ENCODE results near the gene SYNGR3.
"Not testable (repeated sequence)": the region's sequence is repeated elsewhere in the genome, so short reads cannot be mapped to it uniquely, and the experiment has no call there.

The SYNGR3 gene

GRCh38 chr16:2028620-2029220 is 39.0 kb downstream of the SYNGR3 start:
- no peak for DNase-seq (ENCODE audit: low read depth, low spot score)

GRCh38 chr16:2029350-2029749 is 39.6 kb downstream of the SYNGR3 start:
- DNase-seq (ENCODE audit: low read depth, low spot score): no peak

- DNase-seq (ENCODE audit: low read depth, low spot score): no peak
These were observed 40.3 kb downstream of the SYNGR3 start for GRCh38 chr16:2030036-2030435.

- no peak for DNase-seq (ENCODE audit: low read depth, low spot score)
These were observed 41.4 kb downstream of the SYNGR3 start for GRCh38 chr16:2031081-2031577.

DNA sequence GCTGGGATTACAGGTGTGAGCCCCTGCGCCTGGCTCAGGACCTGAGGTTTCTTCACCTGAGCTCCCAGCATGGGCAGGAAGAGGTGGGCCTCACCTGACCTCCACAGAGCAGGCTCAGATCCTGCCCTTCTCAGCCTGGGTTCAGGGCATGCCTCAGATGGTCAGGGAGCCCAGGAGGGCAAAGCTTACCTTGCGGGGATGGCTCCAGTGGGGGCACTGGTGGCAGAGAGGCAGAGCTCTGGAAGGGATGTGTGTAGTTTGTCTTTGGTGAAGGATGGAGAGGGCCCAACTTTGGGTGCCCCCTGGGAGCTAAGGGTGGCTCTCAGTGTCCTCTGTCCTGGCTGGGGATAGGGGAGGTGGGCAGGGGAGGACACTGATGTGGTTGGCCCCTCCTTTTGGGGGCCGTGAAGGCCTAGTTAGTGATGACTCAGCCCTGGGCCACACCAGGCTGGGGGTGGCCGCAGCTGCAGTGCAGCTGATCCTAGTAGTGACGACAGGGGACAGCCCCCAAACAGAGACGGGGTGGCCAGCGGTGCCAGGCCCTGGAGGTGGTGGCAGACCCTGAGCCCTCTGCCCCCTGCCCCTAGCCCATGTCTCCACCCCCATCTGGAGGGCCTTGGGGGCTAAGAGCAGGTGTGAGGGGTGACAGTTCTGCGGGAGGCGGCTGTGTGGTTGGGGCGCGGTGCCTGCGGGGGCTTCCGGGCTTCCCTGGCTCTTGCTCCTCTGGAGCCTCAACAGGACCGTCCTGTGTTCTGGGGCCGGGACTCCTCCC is 42.7 kb downstream of the SYNGR3 start:
- no peak for DNase-seq (ENCODE audit: low read depth, low spot score)

- no peak for DNase-seq (ENCODE audit: low read depth, low spot score)
These were observed 43.5 kb downstream of the SYNGR3 start for GRCh38 chr16:2033057-2033908.

GRCh38 chr16:2033909-2034695 is 44.3 kb downstream of the SYNGR3 start:
- DNase-seq (ENCODE audit: low read depth, low spot score): not testable (repeated sequence)

GRCh38 chr16:2034696-2035430 is 45.1 kb downstream of the SYNGR3 start:
- no peak for DNase-seq (ENCODE audit: low read depth, low spot score)

DNA sequence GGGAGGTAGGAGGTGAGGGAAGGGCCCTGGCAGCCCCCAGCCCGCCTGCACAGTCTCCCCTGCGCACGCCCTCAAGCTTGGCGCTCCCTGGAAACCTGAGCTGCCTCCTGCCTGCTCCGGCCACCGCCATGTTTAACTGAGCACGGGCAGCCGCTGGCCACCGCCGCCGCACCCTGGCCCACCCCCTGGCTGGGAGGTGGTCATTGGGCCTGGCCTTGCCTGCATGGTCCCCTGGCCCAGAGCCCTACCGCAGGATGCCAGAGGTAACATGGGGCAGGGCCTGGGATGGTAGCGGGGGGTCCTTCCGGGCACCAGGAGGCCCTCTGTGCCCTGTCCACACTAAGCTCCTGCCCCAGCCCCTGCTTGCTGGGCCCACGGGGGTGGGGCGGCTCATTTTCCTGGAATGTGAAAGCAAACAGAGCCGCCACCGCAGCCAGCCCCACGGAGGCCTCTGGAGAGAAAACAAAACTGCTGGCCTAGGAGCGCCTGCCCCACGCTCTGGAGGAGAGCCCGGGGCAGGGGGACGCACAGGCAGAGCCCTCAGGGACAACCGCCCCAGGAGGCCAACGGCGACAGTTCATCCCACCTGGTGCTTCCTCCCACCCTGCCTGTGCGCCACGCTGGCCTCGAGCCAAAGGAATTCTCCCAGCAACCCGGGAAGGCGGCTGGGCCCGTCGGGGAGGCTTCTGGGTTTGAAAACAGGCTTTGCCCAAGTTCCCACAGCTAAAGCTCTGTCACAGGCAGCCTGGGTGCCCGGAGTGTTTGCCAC is 45.8 kb downstream of the SYNGR3 start:
- no peak for DNase-seq (ENCODE audit: low read depth, low spot score)

- no peak for DNase-seq (ENCODE audit: low read depth, low spot score)
These were observed 46.6 kb downstream of the SYNGR3 start for GRCh38 chr16:2036200-2036966.

- no peak for DNase-seq (ENCODE audit: low read depth, low spot score)
These were observed 47.3 kb downstream of the SYNGR3 start for GRCh38 chr16:2037115-2037514.

GRCh38 chr16:2037647-2038381 is 48.0 kb downstream of the SYNGR3 start:
- no peak for DNase-seq (ENCODE audit: low read depth, low spot score)

DNA sequence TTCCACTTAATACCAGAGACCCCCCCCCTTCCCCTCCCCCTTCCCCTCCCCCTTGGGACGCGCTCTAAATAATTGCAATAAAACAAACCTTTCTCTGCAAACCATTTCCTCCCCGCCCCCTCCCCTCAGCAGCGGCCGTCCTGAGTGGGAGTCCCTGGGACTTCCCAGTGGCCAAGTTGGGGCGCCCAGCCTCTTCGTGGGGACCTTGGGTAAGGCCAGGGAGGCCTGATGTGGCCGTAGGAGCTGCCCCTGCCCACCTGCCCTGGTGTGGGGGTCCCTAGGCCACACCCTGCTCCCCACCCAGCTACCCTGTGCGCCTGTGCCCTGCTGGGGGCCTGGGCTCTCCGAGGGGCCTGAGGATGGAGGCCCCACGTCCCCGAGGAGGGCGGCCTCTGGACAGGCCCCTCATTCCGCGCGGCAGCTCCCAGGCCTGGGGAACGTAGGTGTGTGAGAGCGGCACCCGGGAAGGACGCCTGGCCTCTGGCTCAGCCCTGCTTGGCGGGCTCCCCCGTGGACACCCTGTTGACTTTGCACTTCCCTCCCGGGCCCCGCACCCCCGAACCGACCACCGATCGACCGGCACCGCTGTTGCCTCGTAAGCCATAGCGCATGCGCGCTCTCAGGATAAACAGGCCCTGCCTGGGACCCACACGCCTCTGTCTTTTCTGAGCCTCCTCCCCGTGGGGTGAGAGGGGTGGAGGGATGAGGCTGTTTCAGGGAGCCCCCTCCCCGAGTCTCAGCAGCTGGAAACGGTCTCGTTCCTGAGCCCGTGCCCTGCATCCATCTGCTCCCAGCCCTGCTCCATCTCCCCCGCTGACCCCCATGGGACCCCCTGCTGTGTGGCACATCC is 48.8 kb downstream of the SYNGR3 start:
- DNase-seq (ENCODE audit: low read depth, low spot score): no peak

DNA sequence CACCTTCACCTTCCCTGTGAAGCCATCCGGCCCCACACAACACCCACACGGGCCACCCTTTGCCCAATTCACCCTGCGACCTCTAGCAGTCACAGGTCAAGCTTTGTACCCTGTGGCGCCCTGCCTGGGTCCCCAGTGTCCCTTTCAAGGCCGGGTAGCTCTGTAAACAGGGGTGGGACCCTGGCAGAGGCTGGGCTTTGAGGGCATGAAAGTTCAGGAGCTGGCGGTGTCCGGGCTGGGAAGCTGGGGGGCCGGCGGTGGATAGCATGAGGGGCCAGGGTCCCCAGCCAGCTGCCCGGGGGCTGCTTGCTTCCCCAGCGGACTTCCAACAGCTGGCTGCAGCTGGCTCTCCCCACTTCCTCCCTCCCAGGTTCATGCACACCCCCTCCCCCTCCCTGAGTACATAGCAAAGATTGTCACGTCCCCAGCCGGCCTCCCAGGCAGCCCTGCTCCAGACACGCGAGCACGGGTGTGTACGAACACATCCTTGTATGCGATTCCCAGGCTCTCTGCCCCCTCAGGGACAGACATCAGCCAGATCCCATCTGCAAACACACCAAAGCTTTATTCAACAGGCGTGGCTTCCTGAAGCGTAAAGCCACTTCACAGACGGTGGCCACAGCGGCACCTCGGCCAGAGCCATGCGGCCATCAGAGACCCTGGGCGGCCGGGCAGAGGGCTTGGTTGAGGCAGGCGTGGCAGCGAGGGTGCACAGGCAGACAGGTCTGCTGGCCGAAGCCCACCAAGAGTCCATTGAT is 49.7 kb downstream of the SYNGR3 start:
- DNase-seq (ENCODE audit: low read depth, low spot score): no peak

GRCh38 chr16:2040041-2040786 is 50.4 kb downstream of the SYNGR3 start:
- DNase-seq (ENCODE audit: low read depth, low spot score): no peak
